Upper lobe of left lung (tissue), 6 donors: ENCODE data around the gene MAP2. TPM values are rescaled to one million over a fixed set of nuclear protein-coding genes. Genes with fewer than 3 reads are reported as not detected.

ENCODE experiments used
- ATAC-seq, 2 donors: fragments of 200-7000 bp; cut with Tn5 transposase; one replicate each; pipeline ENCODE4 v1.9.1; 2022; ENCODE audit warnings: mild to moderate bottlenecking in 2 of 2, moderate library complexity in 2 of 2; ENCODE audit not compliant: low FRiP score in 2 of 2
- DNase-seq, 2 donors: peaks; one replicate each; pipeline ENCODE4 v3.0.0-alpha.2; 2019 to 2020
- H3K27ac ChIP-seq, 4 donors: fragments of 200-600 bp; sonication (generic); one replicate each; pipeline ENCODE4 v1.5.1; 2016 to 2019
- H3K27me3 ChIP-seq, 4 donors: fragments of 200-600 bp; sonication (generic); one replicate each; pipeline ENCODE4 v1.5.1; 2017 to 2019
- H3K36me3 ChIP-seq, 4 donors: fragments of 200-600 bp; sonication (generic); one replicate each; pipeline ENCODE4 v1.5.1; 2016 to 2019
- H3K4me1 ChIP-seq, 4 donors: fragments of 200-600 bp; sonication (generic); one replicate each; pipeline ENCODE4 v1.5.1; 2018 to 2019
- H3K4me3 ChIP-seq, 4 donors: fragments of 200-600 bp; sonication (generic); one replicate each; pipeline ENCODE4 v1.5.1; 2017 to 2019; ENCODE audit warnings: mild to moderate bottlenecking in 2 of 4, moderate library complexity in 1 of 4
- H3K9me3 ChIP-seq, 4 donors: fragments of 200-600 bp; sonication (generic); one replicate each; pipeline ENCODE4 v1.5.1; 2018 to 2019
- CTCF ChIP-seq, 6 experiments: fragments of 450-650 bp in 4 of 6; fragments of 200-600 bp in 2 of 6; sonication (generic) in 2 of 6; IDR thresholded peaks; one replicate each; pipeline ENCODE4 v1.5.1; 2016 to 2019; ENCODE audit warnings: antibody characterized with exemption in 6 of 6
- EP300 ChIP-seq, 4 donors: sonication (generic); formaldehyde crosslinking; IDR thresholded peaks; one replicate each; pipeline ENCODE4 v1.5.1; 2017; ENCODE audit warnings: antibody characterized with exemption in 4 of 4, control low read depth in 2 of 4
- POLR2A ChIP-seq, 4 donors: fragments of 450-650 bp; IDR thresholded peaks; one replicate each; pipeline ENCODE4 v1.5.1; 2016 to 2017; ENCODE audit warnings: antibody characterized with exemption in 4 of 4, mild to moderate bottlenecking in 2 of 4
- POLR2AphosphoS5 ChIP-seq, 2 donors: sonication (generic); formaldehyde crosslinking; IDR thresholded peaks; one replicate each; pipeline ENCODE4 v1.5.1; 2017; ENCODE audit warnings: antibody characterized with exemption in 2 of 2
- WGBS, 2 donors: methylation state at CpG; one replicate each; pipeline ENCODE4 v1.1.5; 2017 to 2018; 5-methylcytosine and 5-hydroxymethylcytosine counted together
- total RNA-seq, 6 donors: library from RNA; depleted of rRNA in 4 of 6; stranded (reverse); fragments of >200 nt in 4 of 6; gene quantifications; one replicate each; pipeline versions ENCODE4 v1.1.0 to v1.2.1, GENCODE V29; 2016 to 2021
- donor health status: DM: no; HTN: no; CAD: no; lungs with moderate emphysema.
- donor health status: DM: no; HTN: yes; CAD: no; lungs with severe emphysema.

Gene MAP2
- total RNA-seq, 6 donors from 2014 or later = 25.2 to 121 (median 58.7) TPM

DNA sequence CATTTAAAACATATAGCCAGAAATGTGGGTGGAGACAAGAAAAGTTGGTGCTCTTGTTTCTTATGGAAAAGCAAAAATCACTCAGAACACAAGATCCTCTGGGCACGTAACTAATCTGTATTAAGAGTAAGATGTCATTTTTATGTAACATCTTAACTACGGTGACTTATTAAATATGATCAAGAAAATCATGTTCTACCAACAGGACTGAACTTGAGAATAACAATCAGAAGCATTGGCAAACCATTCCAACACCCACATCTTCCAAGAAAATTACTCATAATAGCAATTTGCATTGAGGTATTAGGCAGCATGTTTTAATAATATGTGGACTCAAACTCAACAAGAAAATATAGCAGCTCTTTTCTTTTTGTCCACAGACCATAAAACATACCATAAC lies 21.6 kb downstream of the MAP2 start:
- 91% methylated on average over 2 of the region's 2 CpGs for WGBS, 2 donors
- peaks cover 0 to 11% (median 2%) of the 10 kb centered on the region in 4 donors for H3K4me1 ChIP-seq
- no peaks in the 10 kb centered on the region for H3K27me3 ChIP-seq
- H3K9me3 ChIP-seq = no peaks in the 10 kb centered on the region
- no peak overlapping the region for H3K27ac ChIP-seq
- no peak overlapping the region for H3K4me3 ChIP-seq
- TF ChIP-seq POLR2AphosphoS5 (IDR thresholded peaks at IDR 0.05) (no peak), POLR2A (IDR thresholded peaks at IDR 0.05) (no peak), CTCF (IDR thresholded peaks at IDR 0.05) (no peak), EP300 (IDR thresholded peaks at IDR 0.05) (no peak)
- no peak for ATAC-seq
- H3K36me3 ChIP-seq = no peaks in the 10 kb centered on the region
- no peak for DNase-seq

DNA sequence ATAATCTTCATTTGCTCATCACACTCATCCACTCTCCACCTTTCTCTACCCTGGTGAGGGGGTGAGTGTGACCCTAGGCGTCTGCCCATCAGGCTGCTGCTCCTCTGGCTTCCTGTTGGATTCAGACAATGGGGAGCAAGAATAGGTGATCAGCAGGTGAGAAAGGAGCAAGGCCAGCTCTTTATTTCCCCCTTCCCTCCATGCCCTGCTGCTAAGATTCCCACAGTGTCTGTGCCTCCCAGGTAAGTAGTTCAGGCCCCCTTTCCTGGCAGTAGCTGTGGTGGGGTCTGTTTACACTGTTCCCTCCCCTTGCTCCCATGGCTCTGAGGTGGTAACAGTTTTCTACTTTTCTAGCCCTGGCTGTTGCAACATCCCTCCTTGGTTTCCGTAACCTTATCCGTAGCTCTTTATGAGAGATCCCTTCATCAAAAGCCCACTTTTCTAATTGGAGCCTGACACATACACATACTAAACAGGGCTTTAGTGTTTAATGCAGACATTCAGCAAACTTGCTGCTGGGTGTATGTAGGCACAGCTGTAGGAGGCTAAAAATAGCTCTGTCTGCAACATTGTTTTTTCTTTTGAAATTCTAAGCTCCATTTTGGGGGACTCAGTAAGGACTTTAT lies 27.5 kb downstream of the MAP2 start:
- Histone ChIP-seq H3K27ac (no peak overlapping the region), H3K27me3 (no peaks in the 10 kb centered on the region), H3K4me3 (no peak overlapping the region), H3K9me3 (no peaks in the 10 kb centered on the region), H3K4me1 (no peaks in the 10 kb centered on the region), H3K36me3 (no peaks in the 10 kb centered on the region)
- ATAC-seq = no peak
- TF ChIP-seq POLR2A (IDR thresholded peaks at IDR 0.05) (no peak), EP300 (IDR thresholded peaks at IDR 0.05) (no peak), POLR2AphosphoS5 (IDR thresholded peaks at IDR 0.05) (no peak), CTCF (IDR thresholded peaks at IDR 0.05) (no peak)
- WGBS, 2 donors = 85 to 90% methylated on average over 3 of the region's 3 CpGs
- DNase-seq = no peak

- Histone ChIP-seq H3K4me3 (no peak overlapping the region), H3K27me3 (no peaks in the 10 kb centered on the region), H3K36me3 (no peaks in the 10 kb centered on the region), H3K9me3 (no peaks in the 10 kb centered on the region), H3K4me1 (no peaks in the 10 kb centered on the region), H3K27ac (no peak overlapping the region)
- TF ChIP-seq EP300 (IDR thresholded peaks at IDR 0.05) = no peak
- TF ChIP-seq POLR2AphosphoS5 (IDR thresholded peaks at IDR 0.05) = no peak
- no peak for TF ChIP-seq CTCF (IDR thresholded peaks at IDR 0.05)
- TF ChIP-seq POLR2A (IDR thresholded peaks at IDR 0.05) = no peak
- DNase-seq = no peak
- ATAC-seq = no peak
Observed at GRCh38 chr2:209456489-209456888, 32.6 kb downstream of the MAP2 start.

- WGBS, 2 donors = 79 to 84% methylated on average over 3 of the region's 3 CpGs
- no peak for DNase-seq
- no peak for TF ChIP-seq POLR2AphosphoS5 (IDR thresholded peaks at IDR 0.05)
- TF ChIP-seq EP300 (IDR thresholded peaks at IDR 0.05) = no peak
- TF ChIP-seq POLR2A (IDR thresholded peaks at IDR 0.05) = no peak
- no peak for TF ChIP-seq CTCF (IDR thresholded peaks at IDR 0.05)
- Histone ChIP-seq H3K27me3 (no peaks in the 10 kb centered on the region), H3K4me1 (no peaks in the 10 kb centered on the region), H3K4me3 (no peak overlapping the region), H3K27ac (no peak overlapping the region), H3K9me3 (no peaks in the 10 kb centered on the region), H3K36me3 (no peaks in the 10 kb centered on the region)
- no peak for ATAC-seq
Observed at GRCh38 chr2:209458008-209458979, 34.4 kb downstream of the MAP2 start.
